IPS-18c (cell line): ENCODE measurements around the gene ITGA2B.

Experiments used
- H3K4me3 ChIP-seq: 2 replicates; pipeline ENCODE4 v1.7.0; 2013; ENCODE audit warnings: low read depth, mild to moderate bottlenecking, low read length, moderate library complexity; ENCODE audit not compliant: insufficient read depth
- H3K9me3 ChIP-seq: one replicate; pipeline ENCODE4 v1.6.1; 2013; ENCODE audit warnings: mild to moderate bottlenecking, low read length, moderate library complexity; ENCODE audit not compliant: control insufficient read depth, insufficient read depth

ITGA2B gene

DNA sequence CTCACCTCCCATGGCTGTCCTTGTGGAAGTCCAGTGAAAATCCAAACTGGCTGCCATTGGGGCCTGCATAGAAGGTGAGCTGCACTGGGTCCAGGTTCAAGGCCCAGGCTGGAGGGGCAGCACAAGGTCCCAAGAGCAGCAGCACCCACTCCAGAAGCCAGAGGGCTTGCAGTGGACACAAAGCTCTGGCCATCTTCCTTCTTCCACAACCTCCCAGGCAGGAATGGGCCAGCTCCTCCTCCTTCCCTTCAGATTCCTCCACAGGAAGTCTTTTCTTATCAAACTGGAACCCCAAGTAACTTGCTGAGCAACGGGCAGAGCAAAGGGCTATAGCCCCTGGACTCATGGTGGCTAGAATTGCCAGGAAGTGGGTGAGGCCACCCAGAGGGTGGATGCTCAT lies at the start of gene ITGA2B:
Gene ITGA2B (minus strand): TSS at position 369 of the 400 bp plus-strand sequence. CDS start 176 bp downstream, at position 193.
- Histone ChIP-seq H3K4me3 (no peak within 1 kb of the TSS), H3K9me3 (peaks cover 2% of the 10 kb centered on the region)

DNA sequence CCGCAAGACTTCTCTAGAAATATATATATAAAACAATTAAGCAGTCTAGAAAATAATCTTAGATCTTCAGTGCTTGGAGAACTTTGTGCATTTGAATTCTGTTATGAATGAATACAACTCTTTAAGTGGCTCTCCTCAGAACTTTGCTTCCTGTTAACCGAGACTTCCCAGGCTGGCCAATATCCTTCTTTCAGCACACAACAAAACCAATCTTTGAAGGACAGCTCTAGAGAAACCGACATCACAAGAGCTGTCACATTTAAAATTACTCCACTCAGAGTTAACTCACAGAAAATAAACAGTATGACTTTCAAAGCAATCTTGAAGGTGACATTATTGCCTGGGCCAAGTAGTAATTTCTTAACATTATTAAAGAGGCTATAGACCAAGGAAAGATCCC lies 49.7 kb upstream of the ITGA2B start:
- no peak overlapping the region for H3K4me3 ChIP-seq
- no peaks in the 10 kb centered on the region for H3K9me3 ChIP-seq

DNA sequence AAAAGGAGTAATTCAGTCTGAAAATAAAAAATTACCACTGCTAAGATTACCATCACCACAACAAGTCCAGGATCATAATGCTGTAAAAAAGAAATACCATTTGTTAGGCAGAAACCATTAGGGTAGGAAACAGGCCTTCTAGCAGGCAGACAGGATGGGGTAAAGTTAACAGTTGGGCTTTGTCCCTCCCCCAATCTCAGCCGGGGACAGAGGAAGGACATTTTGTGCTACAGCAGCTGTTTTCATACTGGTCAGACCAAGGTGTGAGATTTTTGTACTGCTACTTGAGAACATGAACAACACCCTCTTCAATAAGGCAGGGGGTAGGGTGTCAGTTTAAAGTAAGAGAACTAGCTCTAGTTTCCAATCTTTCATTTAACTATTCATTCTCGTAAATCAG lies 49.2 kb upstream of the ITGA2B start:
- H3K9me3 ChIP-seq, result no peaks in the 10 kb centered on the region
- H3K4me3 ChIP-seq, result no peak overlapping the region

DNA sequence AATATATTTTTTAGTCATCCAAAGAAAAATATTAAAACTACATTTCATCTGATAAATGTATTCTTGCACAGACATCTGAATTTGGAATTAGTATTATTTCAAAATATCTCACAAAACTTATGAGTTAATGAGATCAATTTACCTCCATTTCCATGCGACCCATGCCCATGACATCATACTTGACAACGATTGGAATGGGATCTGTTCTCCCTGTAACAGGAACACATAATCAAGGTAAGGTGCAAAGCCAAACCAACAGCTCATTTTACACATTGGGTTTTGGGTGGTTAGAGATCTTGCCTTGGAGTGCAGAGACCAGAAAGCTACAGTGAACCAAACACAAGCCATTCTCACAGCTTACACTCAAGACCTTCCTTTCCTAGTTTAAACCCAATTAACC lies 46.9 kb upstream of the ITGA2B start:
- Histone ChIP-seq H3K4me3 (no peak overlapping the region), H3K9me3 (no peaks in the 10 kb centered on the region)

DNA sequence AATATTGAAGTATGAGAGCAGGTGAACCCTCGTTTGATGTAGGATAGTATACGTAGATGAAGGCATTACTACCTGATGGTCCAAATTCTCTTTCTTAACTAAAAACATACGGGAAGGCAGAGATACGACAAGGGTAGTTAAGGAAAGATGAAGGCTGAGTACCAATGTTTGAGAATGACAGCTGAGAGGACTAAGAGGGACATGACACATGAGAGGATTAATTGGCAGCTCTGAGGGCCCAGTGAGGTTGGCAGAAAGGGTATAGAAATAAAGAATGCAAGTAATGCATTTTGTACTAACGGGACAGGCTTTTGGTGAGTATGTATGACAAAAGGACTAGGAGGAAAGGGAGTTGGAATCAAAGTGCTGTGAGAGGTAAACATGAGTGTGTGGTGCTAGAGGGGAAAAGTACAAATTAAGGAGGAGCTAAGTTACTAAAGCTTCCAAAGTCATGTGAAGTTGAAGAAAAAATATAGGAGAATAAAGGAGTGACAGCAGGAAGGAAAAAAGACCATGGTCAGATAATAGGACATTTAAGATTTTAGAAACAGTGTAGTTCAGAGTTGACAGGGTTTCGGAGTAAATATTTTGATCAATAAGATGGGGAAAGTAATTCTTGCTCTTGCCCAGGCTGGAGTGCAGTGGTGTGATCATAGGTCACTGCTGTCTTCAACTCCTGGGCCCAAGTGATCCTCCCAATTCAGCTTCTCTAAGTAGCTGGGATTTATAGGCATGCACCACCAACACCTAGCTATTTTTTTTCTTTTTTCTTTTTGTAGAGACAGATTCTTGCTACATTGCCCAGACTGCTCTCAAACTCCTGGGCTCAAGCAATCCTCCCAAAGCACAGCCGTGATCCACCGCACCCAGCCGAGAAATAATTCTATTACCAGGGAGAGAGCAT lies 43.1 kb upstream of the ITGA2B start:
- Histone ChIP-seq H3K9me3 (no peaks in the 10 kb centered on the region), H3K4me3 (no peak overlapping the region)

DNA sequence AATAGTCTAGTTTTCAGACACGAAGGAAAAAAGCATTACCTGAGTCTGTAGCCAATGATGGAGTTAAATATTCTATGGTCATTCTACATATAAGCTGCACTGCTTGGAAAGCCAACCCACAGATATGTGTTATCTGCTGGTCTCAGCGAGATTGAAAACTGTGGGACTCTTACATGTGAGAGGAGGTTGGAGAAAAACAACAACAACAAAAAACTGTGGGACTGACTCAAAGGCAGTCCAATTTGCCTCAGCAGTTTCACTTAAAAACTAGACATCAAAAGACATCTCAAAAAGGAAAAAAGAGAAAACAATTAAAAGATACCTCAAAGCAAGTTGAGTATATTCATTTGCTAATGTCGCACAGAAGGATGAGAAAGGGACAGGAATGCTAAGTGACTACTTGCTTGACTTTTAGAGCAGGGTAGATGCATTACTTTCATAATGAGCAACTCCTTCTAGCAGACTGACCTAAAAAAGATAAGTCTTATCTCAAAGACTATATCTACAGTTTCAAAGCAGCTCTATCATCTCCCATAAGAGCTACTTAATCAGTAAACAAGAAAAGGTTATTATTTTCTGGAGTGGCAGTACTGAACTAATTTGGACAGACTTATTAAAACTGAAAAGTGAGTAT lies 35.5 kb upstream of the ITGA2B start:
- Histone ChIP-seq H3K4me3 (no peak overlapping the region), H3K9me3 (no peaks in the 10 kb centered on the region)

DNA sequence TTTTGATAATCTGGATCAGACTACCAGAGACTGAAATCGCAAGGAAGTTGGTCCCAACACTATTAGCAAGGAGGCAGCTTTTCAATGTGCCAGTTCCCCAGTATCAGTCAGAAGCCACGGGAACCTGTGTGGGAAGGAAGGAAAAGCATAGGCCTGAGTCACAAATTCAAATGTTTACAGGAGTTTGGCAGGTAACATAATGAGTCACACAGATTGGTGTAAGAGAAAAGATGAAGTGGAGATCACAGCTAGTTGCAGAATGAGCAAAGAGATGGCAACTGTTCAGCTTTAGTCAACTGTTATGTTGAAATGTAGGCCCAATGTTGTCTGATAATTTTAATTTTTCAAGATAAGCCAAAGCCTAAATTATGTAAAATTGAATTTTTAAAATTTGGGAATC lies 28.1 kb upstream of the ITGA2B start:
- no peak overlapping the region for H3K4me3 ChIP-seq
- H3K9me3 ChIP-seq, result no peaks in the 10 kb centered on the region

DNA sequence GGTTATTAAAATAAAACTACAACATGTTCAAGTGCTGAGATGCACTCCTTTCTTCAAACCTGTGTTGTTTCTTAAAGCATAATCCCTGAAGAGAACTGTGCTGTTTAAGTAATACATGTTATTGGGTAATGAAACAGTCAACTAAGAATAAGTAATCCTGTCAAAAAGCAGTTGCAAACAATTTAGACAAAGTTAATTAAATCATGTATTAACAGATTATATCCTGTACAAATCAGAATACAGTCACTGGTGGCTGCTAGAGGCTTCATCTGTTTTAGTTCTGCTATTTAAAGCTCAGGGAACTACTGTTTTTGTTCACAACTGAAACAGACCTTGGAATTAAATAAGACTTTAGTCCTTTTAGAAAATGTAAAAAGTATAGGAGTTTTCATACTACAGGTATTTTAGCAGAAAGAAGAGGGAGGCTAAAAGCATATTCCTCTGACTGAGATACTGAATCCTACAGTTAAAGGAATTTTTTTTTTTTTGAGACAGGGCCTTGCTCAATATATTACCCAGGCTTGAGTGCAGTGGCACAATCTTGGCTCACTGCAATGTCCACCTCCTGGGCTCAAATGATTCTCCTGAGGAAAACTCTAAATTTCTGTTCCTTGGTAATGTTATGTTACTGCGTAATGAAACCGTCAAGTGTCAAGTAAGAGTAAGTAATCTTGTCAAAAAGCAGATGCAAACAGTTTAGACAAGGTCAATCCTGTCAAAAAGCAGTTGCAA lies 27.3 kb upstream of the ITGA2B start:
- Histone ChIP-seq H3K4me3 (no peak overlapping the region), H3K9me3 (no peaks in the 10 kb centered on the region)

DNA sequence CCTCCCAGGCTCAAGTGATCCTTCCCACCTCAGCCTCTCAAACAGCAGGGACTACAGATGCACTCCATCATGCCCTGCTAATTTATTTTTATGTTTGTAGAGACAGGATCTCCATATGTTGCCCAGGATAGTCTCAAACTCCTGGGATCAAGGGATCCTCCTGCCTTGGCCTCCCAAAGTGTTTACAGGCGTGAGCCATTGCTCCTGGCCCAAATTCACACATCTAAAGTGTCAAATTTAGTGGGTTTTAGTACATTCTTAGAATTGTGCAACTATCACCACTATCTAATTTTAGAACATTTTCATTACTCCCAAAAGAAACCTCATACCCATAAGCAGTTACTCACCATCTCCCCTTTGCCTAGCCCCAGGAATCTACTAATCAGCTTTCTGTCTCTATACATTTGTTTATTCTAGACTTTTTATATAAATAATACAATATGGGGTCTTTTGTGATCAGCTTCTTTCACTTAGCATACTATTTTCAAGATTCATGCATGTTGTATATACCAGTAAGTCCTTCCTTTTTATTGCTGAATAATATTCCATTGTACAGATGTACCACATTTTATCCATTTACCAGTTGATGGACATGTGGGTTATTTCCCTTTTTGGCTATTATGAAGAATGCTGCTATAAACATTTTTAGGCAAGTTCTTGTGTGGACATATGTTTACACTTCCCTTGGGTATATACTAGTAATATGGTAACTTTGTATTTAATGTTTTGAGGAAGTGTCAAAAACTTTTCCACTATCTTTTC lies 25.1 kb upstream of the ITGA2B start:
- Histone ChIP-seq H3K9me3 (no peaks in the 10 kb centered on the region), H3K4me3 (no peak overlapping the region)

DNA sequence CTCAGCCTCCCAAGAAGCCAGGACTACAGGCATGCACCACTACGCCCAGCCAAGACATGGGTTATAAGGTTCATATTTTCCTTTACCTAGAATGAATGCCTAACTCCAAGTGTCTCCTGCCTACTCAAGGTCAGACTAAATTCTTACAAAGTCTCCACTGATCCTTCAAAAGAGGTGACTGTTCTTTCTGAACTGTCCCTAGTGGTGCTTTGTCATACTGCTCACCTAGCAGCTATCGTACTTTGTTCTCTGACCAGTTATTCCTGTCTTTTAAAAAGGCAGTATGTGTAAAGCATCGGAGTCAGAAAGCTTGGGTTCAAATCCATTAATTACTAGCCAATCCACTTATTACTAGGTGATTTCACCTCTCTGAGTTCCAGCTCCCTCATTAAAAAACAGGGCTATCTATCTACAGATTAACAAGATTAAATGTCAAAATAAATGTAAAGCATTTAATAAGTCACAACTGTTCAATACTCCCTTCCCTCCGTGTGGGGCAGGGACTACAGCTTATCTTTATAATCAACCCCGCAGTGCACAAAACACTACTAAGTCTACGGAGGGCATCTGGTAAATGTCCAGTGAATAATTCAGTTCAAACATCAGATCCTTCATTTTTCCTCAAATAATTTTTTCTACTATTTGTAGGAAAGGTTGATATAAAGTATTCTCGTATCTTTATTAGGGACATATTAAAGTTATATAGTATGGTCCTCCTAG lies 20.0 kb upstream of the ITGA2B start:
- H3K9me3 ChIP-seq, result no peaks in the 10 kb centered on the region
- H3K4me3 ChIP-seq, result no peak overlapping the region

DNA sequence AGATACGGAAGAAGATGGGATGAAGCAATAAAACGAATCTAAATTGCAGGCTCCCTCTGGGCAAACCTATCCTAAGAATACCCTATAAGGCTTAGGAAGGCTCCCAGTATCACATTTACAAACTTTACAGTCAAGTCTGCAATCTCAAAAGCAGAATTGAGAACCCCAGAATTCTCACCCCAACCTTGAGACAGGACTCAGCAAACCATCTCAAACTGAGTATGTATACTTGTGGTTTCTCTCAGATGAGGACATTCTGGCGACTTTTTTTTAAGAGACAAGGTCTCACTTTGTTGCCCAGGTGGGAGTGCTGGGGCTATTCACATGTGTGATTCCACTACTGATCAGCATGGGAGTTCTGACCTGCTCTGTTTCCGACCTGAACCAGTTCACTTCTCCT lies 19.3 kb upstream of the ITGA2B start:
- no peaks in the 10 kb centered on the region for H3K9me3 ChIP-seq
- no peak overlapping the region for H3K4me3 ChIP-seq

DNA sequence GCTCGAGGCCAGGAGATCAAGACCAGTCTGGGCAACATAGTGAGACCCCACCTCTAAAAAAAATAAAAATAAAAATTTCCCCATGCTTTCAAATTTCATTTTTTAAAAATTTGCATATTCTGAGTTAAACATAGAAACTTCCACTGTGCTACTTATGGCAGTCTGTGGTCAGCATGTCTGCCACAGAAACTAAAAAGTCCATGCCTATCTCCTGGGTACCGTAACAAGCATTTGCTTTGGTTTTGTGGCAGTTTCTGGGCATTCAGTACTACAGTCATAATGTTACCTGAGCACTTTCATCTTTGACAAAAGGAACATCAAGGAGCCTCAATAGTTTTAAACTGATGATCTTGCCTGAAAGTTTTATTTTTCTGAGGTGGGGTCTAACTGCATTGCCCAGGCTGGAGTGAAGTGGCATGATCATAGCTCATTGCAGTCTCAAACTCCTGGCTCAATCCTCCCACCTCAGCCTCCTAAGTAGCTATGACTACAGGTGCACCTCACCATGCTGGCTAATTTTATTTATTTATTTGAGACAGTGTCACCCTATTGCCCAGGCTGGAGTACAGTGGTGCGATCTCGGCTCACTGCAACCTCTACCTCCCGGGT lies 13.2 kb upstream of the ITGA2B start:
- no peak overlapping the region for H3K4me3 ChIP-seq

DNA sequence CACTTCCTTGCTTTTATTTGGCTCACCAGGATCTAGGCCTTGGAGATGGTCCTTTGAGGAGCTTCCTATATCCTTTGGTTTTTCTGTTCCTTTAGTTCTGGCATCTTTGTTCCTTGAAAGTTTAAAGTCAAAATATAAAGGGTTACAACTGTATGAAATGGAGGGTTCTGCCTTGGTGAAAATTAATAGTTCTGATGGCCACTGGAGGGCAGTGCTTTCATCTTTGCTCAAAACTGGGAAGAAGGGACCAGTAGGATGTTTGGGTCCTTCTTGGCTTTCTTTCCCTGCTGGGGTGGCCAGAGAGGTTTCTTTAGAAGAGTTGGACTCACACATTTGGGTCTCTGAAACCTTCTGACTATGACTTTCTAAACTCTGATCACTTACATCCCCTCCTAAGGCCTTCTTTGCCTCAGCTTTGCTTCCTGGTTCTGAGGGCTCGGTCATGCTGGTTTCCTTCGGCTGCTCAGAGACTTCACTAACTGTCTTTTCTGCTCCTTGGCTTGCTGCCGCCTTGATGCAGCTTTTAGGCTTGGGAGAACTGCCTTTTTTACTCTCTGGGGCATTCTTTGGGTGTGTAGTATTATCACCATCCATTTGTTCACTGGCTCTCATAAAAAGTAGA lies 10.9 kb upstream of the ITGA2B start:
- no peak overlapping the region for H3K4me3 ChIP-seq
- H3K9me3 ChIP-seq, result no peaks in the 10 kb centered on the region

More for the DNA sequence above, 13.2 kb upstream of the ITGA2B start:
- no peaks in the 10 kb centered on the region for H3K9me3 ChIP-seq

DNA sequence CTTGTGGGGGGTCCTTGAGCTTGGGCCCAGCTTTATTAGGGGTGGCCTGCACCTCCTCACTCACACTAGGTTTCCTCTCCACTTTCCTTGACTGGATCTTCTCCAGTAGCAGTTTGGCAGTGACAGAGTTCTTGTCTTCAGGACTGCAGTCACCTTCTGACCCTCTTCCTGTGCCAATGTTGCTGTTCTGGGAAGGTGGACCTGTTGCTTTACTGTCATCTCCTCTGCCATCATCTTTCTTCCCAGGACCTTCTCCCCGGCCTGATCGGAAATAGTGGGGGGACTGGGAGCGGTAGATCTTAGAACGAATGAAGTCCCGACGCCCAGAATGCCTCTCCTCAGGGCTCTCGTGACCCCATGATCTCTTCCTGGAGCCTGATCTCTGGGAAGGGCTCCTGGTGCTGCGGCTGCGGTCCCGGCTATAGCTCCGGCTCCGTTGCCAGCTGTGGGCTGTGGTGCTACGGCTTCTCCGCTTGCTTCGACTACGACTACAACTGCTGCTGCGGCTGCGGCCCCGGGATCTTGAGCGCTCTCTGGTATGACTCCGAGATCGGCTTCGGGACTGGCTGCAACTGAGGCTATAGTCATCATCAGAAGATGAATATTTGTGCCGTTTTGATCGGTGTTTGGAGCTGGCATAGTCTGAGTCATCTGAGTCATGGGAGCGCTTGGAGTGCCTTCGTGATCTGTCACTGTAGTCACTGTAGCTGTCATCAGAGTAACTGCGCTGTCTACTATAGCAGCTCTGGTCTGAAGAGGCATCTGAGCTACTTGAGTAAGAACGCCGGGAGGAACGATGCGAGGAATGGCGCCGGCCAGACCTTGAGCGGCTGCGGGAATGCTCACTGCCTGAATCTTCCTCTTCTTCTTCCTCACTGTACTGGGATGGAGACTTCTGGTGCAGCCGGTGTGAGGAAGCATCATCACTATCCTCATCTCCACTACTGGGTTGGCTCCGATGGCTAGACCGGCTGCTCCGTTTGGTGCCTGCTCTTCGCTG lies 9.5 kb upstream of the ITGA2B start:
- H3K4me3 ChIP-seq, result no peak overlapping the region

More for the DNA sequence above, 9.5 kb upstream of the ITGA2B start:
- H3K9me3 ChIP-seq, result no peaks in the 10 kb centered on the region
